H9 (cell line): ENCODE results near the gene HPSE. TPM values are rescaled to one million over a fixed set of nuclear protein-coding genes. Genes with fewer than 3 reads are reported as not detected.

Experiments used
- DNase-seq: peaks from one replicate; pipeline ENCODE4 v3.0.0-alpha.2; 2017
- H2AFZ ChIP-seq: one replicate; pipeline ENCODE4 v1.6.1; 2013; ENCODE audit warnings: mild to moderate bottlenecking, low read length, control low read depth, moderate library complexity
- H2AK5ac ChIP-seq: 2 replicates; pipeline ENCODE4 v1.6.1; 2013; ENCODE audit warnings: low read length, control low read depth, mixed read lengths; ENCODE audit not compliant: insufficient read length
- H2BK120ac ChIP-seq: one replicate; pipeline ENCODE4 v1.6.1; 2013; ENCODE audit warnings: low read depth, mild to moderate bottlenecking, low read length, control low read depth, inconsistent platforms; ENCODE audit not compliant: poor library complexity, severe bottlenecking
- H2BK12ac ChIP-seq: 2 replicates; pipeline ENCODE4 v1.6.1; 2013; ENCODE audit warnings: low read length, control low read depth, mixed read lengths, low read depth; ENCODE audit not compliant: insufficient read length
- H2BK15ac ChIP-seq: 2 replicates; pipeline ENCODE4 v1.6.1; 2013; ENCODE audit warnings: low read depth, low read length, control low read depth
- H2BK20ac ChIP-seq: one replicate; pipeline ENCODE4 v1.6.1; 2013; ENCODE audit warnings: low read depth, mild to moderate bottlenecking, low read length, control low read depth, inconsistent platforms; ENCODE audit not compliant: poor library complexity, severe bottlenecking
- H2BK5ac ChIP-seq: 2 replicates; pipeline ENCODE4 v1.6.1; 2013; ENCODE audit warnings: low read length, control low read depth, mixed read lengths; ENCODE audit not compliant: insufficient read length
- H3K14ac ChIP-seq: 2 replicates; pipeline ENCODE4 v1.6.1; 2013; ENCODE audit warnings: low read length, control low read depth; ENCODE audit not compliant: insufficient read depth
- H3K18ac ChIP-seq: 2 replicates; pipeline ENCODE4 v1.6.1; 2013; ENCODE audit warnings: low read depth, mild to moderate bottlenecking, mixed read lengths, low read length, control low read depth; ENCODE audit not compliant: insufficient read length
- H3K23ac ChIP-seq: 2 replicates; pipeline ENCODE4 v1.6.1; 2013; ENCODE audit warnings: low read length, control low read depth, mixed read lengths, low read depth; ENCODE audit not compliant: insufficient read length
- H3K23me2 ChIP-seq: 2 replicates; pipeline ENCODE4 v1.6.1; 2013; ENCODE audit warnings: low read depth, mild to moderate bottlenecking, mixed read lengths, low read length, control low read depth; ENCODE audit not compliant: insufficient read length, poor library complexity, severe bottlenecking
- H3K27ac ChIP-seq: 2 replicates; pipeline ENCODE4 v1.5.1; 2013; ENCODE audit warnings: low read length, control low read depth, mixed read lengths, low read depth; ENCODE audit not compliant: insufficient read length
- H3K27me3 ChIP-seq: 2 replicates; pipeline ENCODE4 v1.6.1; 2013; ENCODE audit warnings: low read length, control low read depth, inconsistent platforms; ENCODE audit not compliant: insufficient read depth
- H3K4ac ChIP-seq: 2 replicates; pipeline ENCODE4 v1.6.1; 2013; ENCODE audit warnings: low read depth, mild to moderate bottlenecking, control low read depth, inconsistent platforms, low read length, moderate library complexity
- H3K4me1 ChIP-seq: 2 replicates; pipeline ENCODE4 v1.6.1; 2013; ENCODE audit warnings: low read length, control low read depth, inconsistent platforms; ENCODE audit not compliant: insufficient read depth
- H3K4me2 ChIP-seq: 2 replicates; pipeline ENCODE4 v1.6.1; 2013; ENCODE audit warnings: low read length, control low read depth, mixed read lengths; ENCODE audit not compliant: insufficient read length, insufficient read depth
- H3K56ac ChIP-seq: 2 replicates; pipeline ENCODE4 v1.6.1; 2013; ENCODE audit warnings: low read depth, mild to moderate bottlenecking, mixed read lengths, low read length, control low read depth; ENCODE audit not compliant: insufficient read length
- H3K79me1 ChIP-seq: 2 replicates; pipeline ENCODE4 v1.6.1; 2013; ENCODE audit warnings: low read depth, mild to moderate bottlenecking, moderate library complexity, low read length, control low read depth, inconsistent platforms; ENCODE audit not compliant: insufficient read depth, poor library complexity, severe bottlenecking
- H3K79me2 ChIP-seq: 2 replicates; pipeline ENCODE4 v1.6.1; 2013; ENCODE audit warnings: low read length, control low read depth, inconsistent platforms; ENCODE audit not compliant: insufficient read depth
- H3K9ac ChIP-seq: 2 replicates; pipeline ENCODE4 v1.6.1; 2013; ENCODE audit warnings: low read length, control low read depth, mixed read lengths; ENCODE audit not compliant: insufficient read length; ENCODE audit errors: extremely low read depth
- H3K9me3 ChIP-seq: one replicate; pipeline ENCODE4 v1.6.1; 2013; ENCODE audit warnings: low read depth, low read length, inconsistent platforms; ENCODE audit not compliant: control insufficient read depth
- H3T11ph ChIP-seq: one replicate; pipeline ENCODE4 v1.6.1; 2013; ENCODE audit warnings: mild to moderate bottlenecking, low read length, control low read depth, inconsistent platforms
- H4K20me1 ChIP-seq: one replicate; pipeline ENCODE4 v1.6.1; 2013; ENCODE audit not compliant: control insufficient read depth, insufficient read length, insufficient read depth
- H4K5ac ChIP-seq: 2 replicates; pipeline ENCODE4 v1.6.1; 2013; ENCODE audit warnings: low read depth, mild to moderate bottlenecking, mixed read lengths, low read length, control low read depth; ENCODE audit not compliant: insufficient read length
- H4K8ac ChIP-seq: replicated peaks from 2 replicates; pipeline ENCODE4 v1.6.1; 2013; ENCODE audit warnings: low read length, control low read depth, mixed read lengths, low read depth; ENCODE audit not compliant: insufficient read length
- H4K91ac ChIP-seq: 2 replicates; pipeline ENCODE4 v1.6.1; 2013; ENCODE audit warnings: low read depth, mild to moderate bottlenecking, moderate library complexity, mixed read lengths, low read length, control low read depth; ENCODE audit not compliant: insufficient read length
- H3K27ac Mint-ChIP-seq, 3 experiments: 2 replicates in 2 of 3; 3 replicates in 1 of 3; pipeline ENCODE4 v1.8.0; 2020 to 2021; ENCODE audit warnings: mixed read lengths in 3 of 3, mild to moderate bottlenecking in 1 of 3, moderate library complexity in 1 of 3
- H3K27me3 Mint-ChIP-seq: 2 replicates; pipeline ENCODE4 v1.8.0; 2021; ENCODE audit warnings: low read depth, mild to moderate bottlenecking, moderate library complexity, mixed read lengths
- H3K36me3 Mint-ChIP-seq, 3 experiments: 2 replicates in 2 of 3; 3 replicates in 1 of 3; pipeline ENCODE4 v1.8.0; 2020 to 2021; ENCODE audit warnings: low read depth in 3 of 3, mixed read lengths in 3 of 3; ENCODE audit not compliant: insufficient read depth in 1 of 3
- H3K4me1 Mint-ChIP-seq, 2 experiments: 2 replicates each; pipeline ENCODE4 v1.8.0; 2020; ENCODE audit warnings: mixed read lengths in 2 of 2
- H3K4me3 Mint-ChIP-seq, 2 experiments: 2 replicates in 1 of 2; 3 replicates in 1 of 2; pipeline ENCODE4 v1.8.0; 2020 to 2021; ENCODE audit warnings: mild to moderate bottlenecking in 2 of 2, mixed read lengths in 2 of 2, moderate library complexity in 1 of 2
- H3K9me3 Mint-ChIP-seq, 2 experiments: 2 replicates in 1 of 2; 3 replicates in 1 of 2; pipeline ENCODE4 v1.8.0; 2020; ENCODE audit warnings: mild to moderate bottlenecking in 2 of 2, mixed read lengths in 2 of 2, moderate library complexity in 1 of 2
- CTCF ChIP-seq: fragments of 200-600 bp; sonication (generic); conservative IDR thresholded peaks from 3 replicates; pipeline ENCODE4 v1.8.0; 2021; ENCODE audit warnings: antibody characterized with exemption, mild to moderate bottlenecking
- WGBS: extraction: QIAGEN DNeasy Blood & Tissue Kit; methylation state at CpG from one replicate; pipeline ENCODE4 v1.1.7; 2013; ENCODE audit warnings: missing lambda C conversion rate, low lambda C conversion rate, mixed read lengths; ENCODE audit not compliant: insufficient read length; ENCODE audit errors: extremely low coverage; 5-methylcytosine and 5-hydroxymethylcytosine counted together
- total RNA-seq: library from RNA; stranded (reverse); gene quantifications from 2 replicates; pipeline ENCODE4 v1.2.1, GENCODE V29; 2021

Gene HPSE
- total RNA-seq, 1 experiment from 2014 or later: 2.0 TPM

DNA sequence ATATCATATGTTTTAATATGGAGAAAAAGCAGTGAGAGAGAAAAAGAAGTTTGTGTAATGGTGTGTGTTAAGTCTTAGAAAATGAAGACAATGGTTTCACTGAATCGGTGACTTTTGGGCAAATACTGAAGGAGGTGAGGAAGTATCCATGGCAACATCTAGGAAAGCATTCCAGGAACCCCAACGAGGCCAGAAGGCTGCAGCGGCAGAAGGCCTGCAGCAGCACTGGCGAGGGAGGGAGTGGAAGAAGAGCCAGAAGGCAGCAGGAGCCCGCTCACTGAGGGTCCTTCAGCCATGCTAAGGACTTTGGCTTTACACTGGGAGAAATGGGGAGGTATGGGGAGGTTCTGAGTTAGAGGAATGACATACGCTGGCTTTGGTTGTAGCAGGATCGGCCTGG is 76.8 kb downstream of the HPSE start:
- Mint-ChIP-seq H3K4me3 (no peak overlapping the region), H3K9me3 (no peaks in the 10 kb centered on the region), H3K27ac (peak overlapping the region in 2 of 3 experiments; percentile 20 to 24; a peak in 3 of 7 replicates), H3K36me3 (peaks cover under 1 to 13% (median 3%) of the 10 kb centered on the region in 3 experiments; a peak in 4 of 7 replicates), H3K27me3 (no peaks in the 10 kb centered on the region), H3K4me1 (no peaks in the 10 kb centered on the region; a peak in 1 of 4 replicates)
- Histone ChIP-seq H3K27me3 (no peaks in the 10 kb centered on the region), H2BK12ac (no peak overlapping the region), H3K9me3 (no peaks in the 10 kb centered on the region), H2BK20ac (no peak overlapping the region), H3K23me2 (no peaks in the 10 kb centered on the region), H3K23ac (no peak overlapping the region), H2AK5ac (no peak overlapping the region), H3K4me2 (no peak overlapping the region), H3K27ac (no peak overlapping the region), H2BK5ac (no peak overlapping the region), H3T11ph (no peak overlapping the region), H4K20me1 (no peaks in the 10 kb centered on the region), H3K18ac (no peak overlapping the region), H3K4ac (no peak overlapping the region), H3K56ac (no peak overlapping the region), H4K5ac (no peak overlapping the region), H3K14ac (no peak overlapping the region), H2BK120ac (no peak overlapping the region), H3K9ac (no peak overlapping the region), H3K79me1 (no peaks in the 10 kb centered on the region), H4K91ac (no peak overlapping the region), H2BK15ac (no peak overlapping the region), H3K4me1 (no peaks in the 10 kb centered on the region), H3K79me2 (no peaks in the 10 kb centered on the region), H4K8ac (no peak overlapping the region), H2AFZ (no peak overlapping the region)
- no CpG with 5 or more reads among the region's 7 CpGs for WGBS
- TF ChIP-seq CTCF: no peak
- no peak for DNase-seq
